SH-SY5Y (cell line): ENCODE results near the gene ELOVL2.

Source experiments
- GATA2 ChIP-seq: IDR thresholded peaks from 2 replicates; pipeline ENCODE4 v1.6.1; 2011; ENCODE audit warnings: mild to moderate bottlenecking, low read depth, low read length
- GATA3 ChIP-seq: IDR thresholded peaks from 2 replicates; pipeline ENCODE4 v1.6.1; 2011; ENCODE audit warnings: low read depth, mild to moderate bottlenecking, low read length, moderate library complexity

- TF ChIP-seq GATA2 (no peak), GATA3 (no peak)
Observed at GRCh38 chr6:11050731-11051130, 6.6 kb upstream of the ELOVL2 start.
